Adipocyte (in vitro differentiated cells): ENCODE data around the gene RNF150.

Experiments
- DNase-seq: peaks from one replicate; pipeline ENCODE4 v3.0.0-alpha.2; 2015; ENCODE audit warnings: low read depth
- H3K27me3 ChIP-seq: replicated peaks from 2 replicates; pipeline ENCODE4 v1.7.0; 2013; ENCODE audit warnings: mild to moderate bottlenecking, low read length, moderate library complexity; ENCODE audit not compliant: control insufficient read depth, insufficient read depth
- H3K36me3 ChIP-seq: 2 replicates; pipeline ENCODE4 v1.7.0; 2013; ENCODE audit warnings: low read length, mild to moderate bottlenecking, moderate library complexity; ENCODE audit not compliant: control insufficient read depth, insufficient read depth, severe bottlenecking
- H3K4me1 ChIP-seq: 2 replicates; pipeline ENCODE4 v1.7.0; 2013; ENCODE audit warnings: mild to moderate bottlenecking, low read length, moderate library complexity; ENCODE audit not compliant: control insufficient read depth, insufficient read depth
- H3K4me3 ChIP-seq: 2 replicates; pipeline ENCODE4 v1.7.0; 2013; ENCODE audit warnings: mild to moderate bottlenecking, low read length, moderate library complexity
- H3K9ac ChIP-seq: 2 replicates; pipeline ENCODE4 v1.7.0; 2013; ENCODE audit warnings: mild to moderate bottlenecking, low read length, moderate library complexity
- H3K9me3 ChIP-seq: 2 replicates; pipeline ENCODE4 v1.7.0; 2013; ENCODE audit warnings: mild to moderate bottlenecking, low read length, moderate library complexity; ENCODE audit not compliant: control insufficient read depth

The RNF150 gene

DNA sequence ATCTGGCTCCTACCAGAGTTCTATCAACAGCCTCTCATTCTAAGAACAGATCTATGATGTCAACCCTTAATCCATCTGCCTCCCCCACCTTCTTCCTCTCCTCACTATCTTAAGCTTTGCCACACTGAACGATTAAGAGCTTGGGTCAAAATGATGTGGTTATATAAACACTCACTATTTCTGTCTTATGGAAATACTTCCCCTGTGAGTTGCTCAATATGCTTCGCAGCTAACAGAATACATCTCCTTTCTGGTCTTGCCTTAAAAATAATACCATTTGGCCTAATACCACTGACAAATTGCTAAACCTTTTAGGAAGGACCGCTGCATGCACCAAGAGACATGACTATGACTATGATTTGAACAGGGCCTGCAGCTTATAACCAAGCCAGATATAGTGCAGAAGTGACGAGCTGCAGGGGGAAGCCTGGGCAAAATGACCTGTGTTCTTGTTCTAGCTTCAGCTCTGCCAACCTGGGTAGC, 130.9 kb downstream of the RNF150 start:
- no peak overlapping the region for H3K4me3 ChIP-seq
- DNase-seq: peak; percentile 73
- H3K27me3 ChIP-seq: no peaks in the 10 kb centered on the region
- H3K9ac ChIP-seq: peak overlapping the region; percentile 5
- peaks cover 21% of the 10 kb centered on the region for H3K4me1 ChIP-seq
- no peaks in the 10 kb centered on the region for H3K9me3 ChIP-seq
- H3K36me3 ChIP-seq: no peaks in the 10 kb centered on the region

DNA sequence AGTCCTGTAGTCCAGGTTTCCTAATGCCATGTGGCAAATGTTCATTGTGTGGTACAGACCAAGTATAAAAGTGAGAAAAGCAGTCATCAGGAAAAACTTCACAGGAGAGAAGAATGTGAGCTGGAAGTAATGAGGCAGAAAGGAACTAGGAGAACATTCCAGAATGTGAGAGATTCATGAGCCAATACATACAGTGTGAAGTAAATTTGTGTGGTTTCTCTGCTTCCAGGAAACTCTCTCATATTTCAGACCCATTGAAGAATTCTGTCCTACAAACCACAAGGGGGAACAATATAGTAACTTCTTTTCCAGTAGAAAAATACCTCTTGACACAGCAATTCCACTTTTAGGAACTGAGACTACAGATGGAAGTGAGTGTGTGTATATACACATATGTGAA, 136.5 kb downstream of the RNF150 start:
- peak; percentile 69 for DNase-seq
- peaks cover 25% of the 10 kb centered on the region for H3K4me1 ChIP-seq

DNA sequence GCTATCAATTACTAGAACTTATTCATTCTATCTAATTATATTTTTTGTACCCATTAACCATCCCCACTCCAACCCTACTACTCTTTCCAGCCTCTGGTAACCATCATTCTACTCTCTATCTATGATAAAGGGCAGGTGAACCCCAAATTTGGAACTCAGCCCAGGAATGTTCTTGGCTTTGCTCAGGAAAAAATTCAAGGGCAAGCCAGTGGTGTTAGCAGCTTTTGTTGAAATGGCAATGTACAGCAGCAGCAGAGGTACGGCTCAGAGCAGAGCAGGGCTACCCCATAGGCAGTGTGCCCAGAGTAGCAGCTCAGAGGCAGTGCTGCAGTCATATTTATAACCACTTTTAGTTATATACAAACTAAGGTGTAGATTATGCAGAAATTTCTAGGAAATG, 138.2 kb downstream of the RNF150 start:
- Histone ChIP-seq H3K9me3 (no peaks in the 10 kb centered on the region), H3K4me3 (no peak overlapping the region), H3K4me1 (peaks cover 25% of the 10 kb centered on the region), H3K27me3 (no peaks in the 10 kb centered on the region), H3K9ac (no peak overlapping the region), H3K36me3 (no peaks in the 10 kb centered on the region)
- peak; percentile 35 for DNase-seq

More for the DNA sequence above, 136.5 kb downstream of the RNF150 start:
- H3K4me3 ChIP-seq: no peak overlapping the region
- no peaks in the 10 kb centered on the region for H3K9me3 ChIP-seq
- H3K36me3 ChIP-seq: no peaks in the 10 kb centered on the region
- H3K27me3 ChIP-seq: no peaks in the 10 kb centered on the region
- H3K9ac ChIP-seq: no peak overlapping the region

DNA sequence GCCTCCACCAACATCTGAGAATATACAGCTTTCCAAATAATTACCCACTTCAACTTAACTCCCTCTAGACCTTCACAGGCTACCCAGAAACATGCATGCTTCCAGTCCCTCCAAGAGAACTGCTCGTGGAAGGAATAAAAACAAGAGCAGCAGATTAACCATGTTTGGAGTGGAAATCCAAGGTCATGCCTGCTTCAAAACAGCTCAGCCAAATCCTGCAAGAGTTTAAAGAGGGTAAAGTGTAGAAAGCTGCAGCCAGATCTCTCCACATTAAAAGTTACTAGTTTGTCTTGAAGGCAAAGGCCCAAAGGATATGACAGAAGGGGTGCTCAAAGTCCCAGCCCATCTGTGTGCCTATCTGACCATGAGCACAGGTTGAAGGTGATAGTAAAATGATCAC, 139.3 kb downstream of the RNF150 start:
- Histone ChIP-seq H3K9me3 (no peaks in the 10 kb centered on the region), H3K9ac (no peak overlapping the region), H3K27me3 (no peaks in the 10 kb centered on the region), H3K36me3 (no peaks in the 10 kb centered on the region), H3K4me3 (no peak overlapping the region), H3K4me1 (peaks cover 25% of the 10 kb centered on the region)
- DNase-seq: no peak

DNA sequence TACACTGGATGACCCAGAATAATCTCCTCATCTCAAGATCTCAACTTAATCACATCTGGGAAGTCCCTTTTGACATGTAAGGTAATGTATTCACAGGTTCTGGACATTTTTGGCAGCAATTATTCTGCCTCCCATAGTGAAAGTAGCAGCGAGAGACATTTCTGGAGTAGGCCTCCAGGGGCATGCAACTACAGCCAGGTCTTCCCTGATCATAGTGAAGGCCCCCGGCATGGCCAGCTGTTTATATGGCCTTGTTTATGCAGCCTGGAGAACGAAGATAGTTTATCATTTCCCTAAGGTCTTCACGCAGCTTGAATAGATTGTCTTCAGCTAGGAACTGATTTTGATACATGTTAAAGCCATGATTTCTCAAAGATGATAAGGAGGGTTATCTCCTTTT, 139.9 kb downstream of the RNF150 start:
- Histone ChIP-seq H3K27me3 (no peaks in the 10 kb centered on the region), H3K4me1 (peaks cover 25% of the 10 kb centered on the region), H3K9ac (no peak overlapping the region), H3K36me3 (no peaks in the 10 kb centered on the region), H3K4me3 (no peak overlapping the region), H3K9me3 (no peaks in the 10 kb centered on the region)
- no peak for DNase-seq

DNA sequence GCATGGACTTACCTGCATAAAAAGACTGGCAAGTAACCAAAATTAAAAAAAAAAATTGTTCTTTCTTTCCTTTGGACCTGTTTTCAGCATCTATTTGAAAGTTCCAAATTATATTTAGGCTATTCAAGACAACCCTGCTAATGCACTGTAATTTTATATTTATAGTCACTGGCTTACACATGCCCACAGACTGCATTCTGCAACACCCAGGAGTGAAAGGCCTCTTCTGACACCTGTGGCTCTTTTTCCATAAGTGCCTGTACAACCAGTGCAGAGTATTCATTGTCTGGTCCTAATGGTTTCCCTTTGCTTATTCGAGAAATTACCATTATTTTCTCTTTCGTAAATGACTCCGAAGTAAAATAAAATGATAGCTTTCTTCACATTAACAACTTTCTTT, 143.3 kb downstream of the RNF150 start:
- Histone ChIP-seq H3K9me3 (no peaks in the 10 kb centered on the region), H3K4me1 (peaks cover 18% of the 10 kb centered on the region), H3K4me3 (no peak overlapping the region), H3K27me3 (no peaks in the 10 kb centered on the region), H3K9ac (no peak overlapping the region), H3K36me3 (no peaks in the 10 kb centered on the region)
- DNase-seq: no peak

DNA sequence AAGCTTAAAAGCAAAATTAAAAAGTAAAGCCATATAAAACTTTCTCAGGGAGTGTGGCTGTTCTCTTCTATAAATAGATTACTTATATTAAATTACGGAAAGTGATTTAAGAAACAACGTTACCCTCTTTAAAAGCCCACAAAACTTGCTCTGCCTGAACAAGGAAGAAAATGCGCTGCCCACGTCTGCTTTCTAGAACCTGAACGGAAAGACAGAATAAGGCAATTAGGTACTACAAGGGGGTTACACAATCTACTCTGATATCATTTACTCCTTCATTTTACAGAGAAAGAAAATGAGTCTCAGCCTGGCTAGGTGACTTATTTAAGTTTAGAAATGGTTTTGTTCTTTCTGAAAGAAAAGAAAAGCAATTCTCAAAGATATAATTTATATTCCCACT, 147.2 kb downstream of the RNF150 start:
- Histone ChIP-seq H3K36me3 (no peaks in the 10 kb centered on the region), H3K27me3 (no peaks in the 10 kb centered on the region), H3K4me1 (peaks cover 10% of the 10 kb centered on the region), H3K4me3 (no peak overlapping the region), H3K9me3 (peaks cover 5% of the 10 kb centered on the region), H3K9ac (no peak overlapping the region)
- DNase-seq: no peak

DNA sequence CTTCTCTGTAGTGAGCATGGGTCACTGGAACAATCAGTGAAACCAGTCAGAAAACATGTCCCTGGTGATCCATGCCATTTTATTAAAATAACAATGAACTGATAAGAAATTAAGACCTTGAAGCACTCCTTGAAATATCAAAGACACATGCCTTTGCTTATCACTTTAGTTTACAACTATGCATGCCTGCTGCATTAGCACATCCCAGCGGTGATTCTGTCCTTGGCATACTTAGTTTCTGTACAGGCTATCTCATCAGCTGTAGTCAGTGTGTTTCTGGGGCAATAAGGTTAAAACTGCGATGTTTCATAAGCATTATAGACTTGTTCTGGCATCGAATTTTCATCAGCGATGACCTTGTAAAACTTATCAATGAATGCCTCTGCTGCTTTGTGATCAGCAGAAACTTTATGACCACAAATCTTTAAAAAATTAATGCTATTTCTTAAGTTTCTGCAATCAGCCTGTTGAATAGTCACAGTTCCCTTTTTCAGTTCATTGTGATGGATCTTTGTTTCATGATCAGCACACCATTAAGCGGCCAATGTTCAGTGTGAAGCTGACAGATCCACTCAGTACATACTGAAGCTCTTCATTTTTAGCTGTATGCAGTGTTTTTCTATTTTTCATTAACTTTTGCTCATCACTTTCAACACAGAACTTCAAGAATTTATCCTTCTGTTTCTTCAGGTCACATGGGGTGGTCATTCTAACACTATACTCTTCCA, 150.5 kb downstream of the RNF150 start:
- no peaks in the 10 kb centered on the region for H3K27me3 ChIP-seq
- no peak overlapping the region for H3K4me3 ChIP-seq
- no peak for DNase-seq
- peaks cover 5% of the 10 kb centered on the region for H3K9me3 ChIP-seq
- H3K9ac ChIP-seq: no peak overlapping the region
- H3K4me1 ChIP-seq: peaks cover 10% of the 10 kb centered on the region
- no peaks in the 10 kb centered on the region for H3K36me3 ChIP-seq

DNA sequence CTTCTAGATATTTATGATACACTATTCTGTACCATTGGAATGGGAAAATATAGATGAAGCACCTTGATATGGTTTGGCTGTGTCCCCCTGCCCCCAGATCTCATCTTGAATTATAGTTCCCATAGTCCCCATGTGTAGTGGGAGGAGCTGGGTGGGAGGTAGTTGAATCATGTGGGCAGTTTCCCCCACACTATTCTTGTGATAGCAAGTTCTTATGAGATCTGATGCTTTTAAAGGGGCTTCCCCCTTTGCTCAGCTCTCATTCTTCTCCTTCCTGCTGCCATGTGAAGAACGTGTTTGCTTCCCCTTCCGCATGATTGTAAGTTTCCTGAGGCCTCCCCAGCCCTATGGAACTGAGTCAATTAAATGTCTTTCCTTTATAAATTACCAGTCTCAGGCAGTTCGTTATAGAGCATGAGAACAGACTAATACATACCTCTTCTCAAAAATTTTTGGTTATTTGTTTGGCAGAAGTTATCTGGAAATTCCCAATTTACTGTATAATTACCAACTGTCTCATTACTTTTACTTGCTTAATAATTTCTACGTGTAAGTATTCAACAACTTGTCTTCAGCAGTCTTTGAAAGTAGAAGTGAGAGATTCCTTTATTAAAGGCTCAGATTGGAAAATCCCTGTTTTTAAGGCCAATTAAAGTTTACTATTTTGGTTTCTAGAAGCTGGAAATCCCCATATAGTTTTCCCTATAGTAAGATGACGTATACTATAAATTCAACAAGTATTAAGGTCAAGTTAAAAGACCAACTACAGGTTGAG, 152.7 kb downstream of the RNF150 start:
- Histone ChIP-seq H3K4me3 (no peak overlapping the region), H3K9ac (no peak overlapping the region), H3K36me3 (no peaks in the 10 kb centered on the region), H3K9me3 (peaks cover 5% of the 10 kb centered on the region), H3K27me3 (no peaks in the 10 kb centered on the region), H3K4me1 (peaks cover 7% of the 10 kb centered on the region)
- DNase-seq: no peak

DNA sequence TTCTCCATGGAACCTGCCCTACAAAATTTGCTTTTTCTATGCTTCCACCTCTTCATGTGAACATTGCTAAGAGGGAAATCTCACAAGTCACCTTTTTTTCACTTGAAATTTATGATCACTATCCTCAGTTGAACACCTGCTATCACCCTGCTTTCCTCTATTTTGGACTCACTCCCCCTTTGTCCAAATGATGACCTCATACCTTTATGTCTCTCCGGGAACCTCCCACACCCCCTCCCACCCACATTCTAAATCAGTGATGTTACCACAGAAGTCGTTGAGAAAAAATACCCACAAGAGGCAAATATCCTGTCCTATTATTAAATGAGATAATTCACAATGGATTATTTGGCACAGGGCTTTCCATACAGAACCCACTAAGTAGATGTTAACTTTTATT, 156.5 kb downstream of the RNF150 start:
- Histone ChIP-seq H3K9ac (no peak overlapping the region), H3K27me3 (no peaks in the 10 kb centered on the region), H3K36me3 (no peaks in the 10 kb centered on the region), H3K9me3 (no peaks in the 10 kb centered on the region), H3K4me3 (no peak overlapping the region), H3K4me1 (no peaks in the 10 kb centered on the region)
- no peak for DNase-seq

DNA sequence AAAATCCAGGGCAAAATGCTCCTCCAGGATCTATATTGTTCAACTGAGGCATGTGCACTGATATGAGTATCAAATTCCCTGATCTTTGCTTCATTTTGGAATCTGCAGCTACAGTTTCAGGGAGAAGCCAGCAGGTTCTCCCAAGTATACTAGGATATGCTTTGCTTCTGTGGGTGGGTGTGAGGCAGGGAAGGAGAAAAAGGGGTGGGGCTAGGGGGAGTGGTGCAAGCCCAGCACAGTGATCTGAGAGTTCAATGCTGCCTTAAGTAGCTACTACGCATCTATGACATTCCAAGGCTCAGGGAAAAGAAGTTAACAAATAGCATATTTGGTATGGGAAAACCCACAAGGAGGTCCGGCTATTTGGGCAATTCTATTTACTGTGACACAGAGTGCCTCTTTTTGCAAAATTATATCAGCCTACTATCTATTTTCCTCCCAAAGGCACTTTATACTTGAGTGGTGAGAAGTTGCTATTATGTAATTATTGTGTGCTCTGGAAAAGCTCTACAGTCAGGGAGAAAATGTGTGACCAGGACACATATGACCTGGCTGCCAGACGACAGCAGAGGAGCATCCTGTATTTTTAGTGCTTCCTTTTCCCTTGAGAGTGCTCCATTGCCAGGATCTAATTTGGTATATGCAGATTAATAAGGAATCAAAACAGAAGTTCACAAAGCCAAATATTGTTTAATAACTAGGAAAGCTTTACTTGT, 162.0 kb downstream of the RNF150 start:
- peaks cover 4% of the 10 kb centered on the region for H3K4me1 ChIP-seq
- no peak for DNase-seq
- H3K27me3 ChIP-seq: no peaks in the 10 kb centered on the region
- H3K9me3 ChIP-seq: no peaks in the 10 kb centered on the region
- no peaks in the 10 kb centered on the region for H3K36me3 ChIP-seq
- H3K9ac ChIP-seq: no peak overlapping the region
- H3K4me3 ChIP-seq: no peak overlapping the region
